HepG2 (cell line): Measurements from ENCODE around the gene PPP1R1B. TPM values are rescaled to one million over a fixed set of nuclear protein-coding genes. Genes with fewer than 3 reads are reported as not detected.

Experiments
- CSRNP1 ChIP-seq: sonication (generic); formaldehyde crosslinking; IDR thresholded peaks from 2 replicates; pipeline ENCODE4 v1.8.1; 2023; ENCODE audit warnings: mild to moderate bottlenecking, missing genetic modification reagents
- IKZF5 ChIP-seq: IDR thresholded peaks from 2 replicates; pipeline ENCODE4 v1.6.1; 2018; ENCODE audit warnings: missing genetic modification reagents, mild to moderate bottlenecking, missing compliant biosample characterization
- RFXANK ChIP-seq: IDR thresholded peaks from 2 replicates; pipeline ENCODE4 v1.6.1; 2016
- SUZ12 ChIP-seq: fragments of 150-350 bp; IDR thresholded peaks from 2 replicates; pipeline ENCODE4 v1.6.1; 2014; ENCODE audit warnings: low read depth, low read length
- TCF12 ChIP-seq, 2 experiments: fragments of 450-650 bp in 1 of 2; sonication (generic) in 1 of 2; formaldehyde crosslinking in 1 of 2; IDR thresholded peaks; 2 replicates each; pipeline versions ENCODE4 v1.6.1 to v1.8.0; 2017 to 2022; ENCODE audit warnings: antibody characterized with exemption in 1 of 2, mild to moderate bottlenecking in 1 of 2, missing genetic modification reagents in 1 of 2, moderate library complexity in 1 of 2
- TCF7 ChIP-seq: sonication (generic); IDR thresholded peaks from 2 replicates; pipeline ENCODE4 v1.6.1; 2016; ENCODE audit warnings: antibody characterized with exemption, low read depth
- ZNF407 ChIP-seq: sonication (generic); formaldehyde crosslinking; IDR thresholded peaks from one replicate; pipeline ENCODE4 v1.5.1; 2020; ENCODE audit warnings: mild to moderate bottlenecking, missing genetic modification reagents; ENCODE audit errors: not compliant biosample characterization
- ZNF44 ChIP-seq: sonication (generic); formaldehyde crosslinking; IDR thresholded peaks from 2 replicates; pipeline ENCODE4 v1.5.1; 2020; ENCODE audit warnings: mild to moderate bottlenecking, missing genetic modification reagents
- ZNF572 ChIP-seq: sonication (generic); formaldehyde crosslinking; IDR thresholded peaks from 2 replicates; pipeline ENCODE4 v1.5.1; 2020; ENCODE audit warnings: mild to moderate bottlenecking, missing genetic modification reagents
- ZNF687 ChIP-seq: sonication (generic); formaldehyde crosslinking; IDR thresholded peaks from 2 replicates; pipeline ENCODE4 v1.5.1; 2020; ENCODE audit warnings: mild to moderate bottlenecking, missing genetic modification reagents, moderate library complexity
- polyA plus RNA-seq, 8 experiments: library from polyadenylated mRNA; depleted of rRNA in 3 of 8; stranded (reverse) in 7 of 8; unstranded in 1 of 8; fragments of >200 nt; fragmentation: Illumina TruSeq in 4 of 8; extraction: Trizol in 4 of 8; gene quantifications; 2 replicates each; pipeline versions ENCODE4 v1.2.1 to v1.2.3, GENCODE V29; 2011 to 2016; ENCODE audit warnings: low read depth in 4 of 8, missing spikeins in 1 of 8, mixed read lengths in 1 of 8; ENCODE audit not compliant: insufficient read depth in 1 of 8
- total RNA-seq, 5 experiments: library from RNA; depleted of rRNA; stranded (reverse); fragments of >200 nt; fragmentation: Illumina TruSeq; extraction: Trizol; gene quantifications; 2 replicates each; pipeline ENCODE4 v1.2.3, GENCODE V29; 2016; ENCODE audit warnings: low read depth in 1 of 5

PPP1R1B gene
- total and polyA plus RNA-seq, 2 of the 13 experiments (the other 11 are each of a cell fraction or from before 2014, with no cell fraction given) = 0.08 TPM; not detected in 1

- peak; percentile 93 for TF ChIP-seq ZNF687 (CRISPR knock-in tag)
- TF ChIP-seq TCF7 = no peak
- peak; percentile 24; the same call in 1 of the 2 replicates for TF ChIP-seq ZNF572 (CRISPR knock-in tag)
- 0 out of 2 replicates have a peak, but pooled peaks have one; percentile 38 for TF ChIP-seq ZNF44 (CRISPR knock-in tag)
- TF ChIP-seq RFXANK (CRISPR knock-in tag) = peak; percentile 51; the same call in 1 of the 2 replicates
- no peak for TF ChIP-seq SUZ12
- TF ChIP-seq TCF12 (IDR thresholded peaks at IDR 0.05) = no peak
- no peak for TF ChIP-seq TCF12 (CRISPR knock-in tag; IDR thresholded peaks at IDR 0.05)
- TF ChIP-seq ZNF407 (CRISPR knock-in tag) = no peak
- peak; percentile 86 for TF ChIP-seq IKZF5
- TF ChIP-seq CSRNP1 = peak; percentile 86
These were observed 48.1 kb downstream of the PPP1R1B start (continued) for GRCh38 chr17:39674702-39675389.
